Measurements from ENCODE around the gene DHX35.

DNA sequence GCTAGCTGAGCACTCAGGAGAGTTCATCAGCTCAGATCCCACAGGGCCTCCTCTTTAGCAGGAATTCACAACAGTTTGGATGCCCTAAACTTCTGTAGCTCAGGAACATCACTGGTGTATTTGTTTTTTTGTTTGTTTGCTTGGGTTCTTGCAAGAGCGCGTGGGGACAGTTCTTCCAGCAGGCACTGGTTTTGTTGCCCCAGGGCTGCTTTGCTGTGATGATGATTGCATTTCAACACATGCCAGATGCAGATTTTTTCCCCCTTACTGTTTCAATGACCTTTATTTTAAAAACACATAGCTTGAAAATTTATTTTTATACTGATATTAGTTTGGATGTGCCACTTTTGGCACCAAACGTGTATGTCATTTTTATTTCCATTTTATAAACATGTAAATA is 77.1 kb downstream of the DHX35 start:
- TF ChIP-seq, protein P1, sequence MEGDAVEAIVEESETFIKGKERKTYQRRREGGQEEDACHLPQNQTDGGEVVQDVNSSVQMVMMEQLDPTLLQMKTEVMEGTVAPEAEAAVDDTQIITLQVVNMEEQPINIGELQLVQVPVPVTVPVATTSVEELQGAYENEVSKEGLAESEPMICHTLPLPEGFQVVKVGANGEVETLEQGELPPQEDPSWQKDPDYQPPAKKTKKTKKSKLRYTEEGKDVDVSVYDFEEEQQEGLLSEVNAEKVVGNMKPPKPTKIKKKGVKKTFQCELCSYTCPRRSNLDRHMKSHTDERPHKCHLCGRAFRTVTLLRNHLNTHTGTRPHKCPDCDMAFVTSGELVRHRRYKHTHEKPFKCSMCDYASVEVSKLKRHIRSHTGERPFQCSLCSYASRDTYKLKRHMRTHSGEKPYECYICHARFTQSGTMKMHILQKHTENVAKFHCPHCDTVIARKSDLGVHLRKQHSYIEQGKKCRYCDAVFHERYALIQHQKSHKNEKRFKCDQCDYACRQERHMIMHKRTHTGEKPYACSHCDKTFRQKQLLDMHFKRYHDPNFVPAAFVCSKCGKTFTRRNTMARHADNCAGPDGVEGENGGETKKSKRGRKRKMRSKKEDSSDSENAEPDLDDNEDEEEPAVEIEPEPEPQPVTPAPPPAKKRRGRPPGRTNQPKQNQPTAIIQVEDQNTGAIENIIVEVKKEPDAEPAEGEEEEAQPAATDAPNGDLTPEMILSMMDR (conservative IDR thresholded peaks at IDR 0.05; ENCODE audit: low read depth, low read length): no peak
- TF ChIP-seq POLR2A (IDR thresholded peaks at IDR 0.05; ENCODE audit: low read depth, low read length): no peak

Measured in IMR-90 (cell line).